ENCODE data around the gene SNX12.
A peak's percentile ranks its signal among the peaks of the same experiment; 100 is the strongest.

SNX12 gene

DNA sequence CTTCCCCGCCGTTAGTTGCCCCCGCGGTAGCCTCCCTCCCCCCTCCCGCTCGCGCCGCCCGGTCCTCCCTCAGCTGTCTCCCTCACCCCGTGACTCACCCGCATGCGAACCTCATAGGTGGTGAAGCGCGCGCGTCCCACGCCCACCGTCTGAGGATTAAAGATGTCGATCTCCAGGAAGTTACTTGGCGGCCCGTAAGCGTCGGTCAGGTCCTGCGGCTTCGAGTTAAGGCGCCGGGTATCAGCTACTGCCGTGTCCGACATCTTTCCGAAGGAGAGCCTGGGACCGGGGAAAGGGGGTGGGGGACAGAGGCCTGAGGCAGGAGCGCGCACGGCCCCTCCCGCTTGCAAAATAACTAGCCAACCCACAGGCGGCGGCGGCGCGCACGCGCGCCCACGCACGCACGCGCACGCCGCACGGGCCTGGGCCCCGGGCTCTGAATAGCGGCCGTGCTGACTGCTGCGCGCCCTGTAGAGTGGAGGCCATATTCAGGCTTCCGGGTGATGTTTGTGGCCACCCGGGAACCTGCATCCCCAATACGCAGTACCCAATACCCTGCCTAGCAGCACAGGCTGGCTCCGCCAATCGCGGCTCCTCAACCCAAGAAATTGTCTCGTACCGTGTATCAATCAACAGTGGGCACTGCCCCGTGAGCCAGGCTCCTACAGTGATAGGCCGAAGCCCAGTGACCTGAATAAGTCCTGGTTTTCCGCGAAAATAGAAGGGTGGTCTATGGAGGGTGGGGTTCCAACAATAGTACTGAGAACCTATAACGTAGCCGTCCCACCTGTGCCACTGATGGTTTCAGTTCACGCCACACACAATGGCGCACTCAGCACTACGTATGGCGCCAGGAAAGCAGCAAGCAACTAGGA is at the start of gene SNX12 (continued):
- TF ChIP-seq SCRT2 (tag by site-specific recombination; IDR thresholded peaks at IDR 0.05) (0 out of 2 replicates have a peak, but pooled peaks have one; percentile 14), REST (tag by site-specific recombination; IDR thresholded peaks at IDR 0.05) (no peak), ZNF629 (tag by site-specific recombination; IDR thresholded peaks at IDR 0.05) (peak; percentile 46; the same call in 1 of the 2 replicates), ZNF223 (tag by site-specific recombination; IDR thresholded peaks at IDR 0.05) (no peak), ZNF132 (tag by site-specific recombination; IDR thresholded peaks at IDR 0.05; ENCODE audit: borderline replicate concordance) (no peak), KLF7 (tag by site-specific recombination; IDR thresholded peaks at IDR 0.05; ENCODE audit: borderline replicate concordance) (no peak), ZNF596 (tag by site-specific recombination; IDR thresholded peaks at IDR 0.05) (no peak), TSHZ1 (tag by site-specific recombination; IDR thresholded peaks at IDR 0.05; ENCODE audit: borderline replicate concordance) (no peak), YY1 (tag by site-specific recombination; IDR thresholded peaks at IDR 0.05) (peak; percentile 50; the same call in 1 of the 2 replicates), ZNF138 (tag by site-specific recombination; IDR thresholded peaks at IDR 0.05; ENCODE audit: borderline replicate concordance) (no peak), ZNF510 (tag by site-specific recombination; IDR thresholded peaks at IDR 0.05; ENCODE audit: insufficient replicate concordance) (no peak), ZNF449 (tag by site-specific recombination; IDR thresholded peaks at IDR 0.05) (no peak), ZFP3 (tag by site-specific recombination; IDR thresholded peaks at IDR 0.05; ENCODE audit: low read depth) (no peak), HOXD13 (CRISPR knock-in tag; IDR thresholded peaks at IDR 0.05; ENCODE audit: borderline replicate concordance) (peak; percentile 42; the same call in 1 of the 2 replicates), ZNF112 (tag by site-specific recombination; IDR thresholded peaks at IDR 0.05) (no peak), ZNF670 (tag by site-specific recombination; IDR thresholded peaks at IDR 0.05; ENCODE audit: low read depth) (no peak), ZNF214 (tag by site-specific recombination; IDR thresholded peaks at IDR 0.05; ENCODE audit: borderline replicate concordance) (no peak), ZNF580 (tag by site-specific recombination; IDR thresholded peaks at IDR 0.05) (peak; percentile 60; the same call in 1 of the 2 replicates), ZNF747 (tag by site-specific recombination; IDR thresholded peaks at IDR 0.05) (no peak), ZNF626 (tag by site-specific recombination; IDR thresholded peaks at IDR 0.05) (no peak; the same call in 1 of the 2 replicates), ZBTB17 (tag by site-specific recombination; IDR thresholded peaks at IDR 0.05) (no peak), ZNF175 (tag by site-specific recombination; IDR thresholded peaks at IDR 0.05) (no peak), SP7 (tag by site-specific recombination; IDR thresholded peaks at IDR 0.05) (no peak; the same call in none of the 2 replicates)
- TF ChIP-seq, protein P1, sequence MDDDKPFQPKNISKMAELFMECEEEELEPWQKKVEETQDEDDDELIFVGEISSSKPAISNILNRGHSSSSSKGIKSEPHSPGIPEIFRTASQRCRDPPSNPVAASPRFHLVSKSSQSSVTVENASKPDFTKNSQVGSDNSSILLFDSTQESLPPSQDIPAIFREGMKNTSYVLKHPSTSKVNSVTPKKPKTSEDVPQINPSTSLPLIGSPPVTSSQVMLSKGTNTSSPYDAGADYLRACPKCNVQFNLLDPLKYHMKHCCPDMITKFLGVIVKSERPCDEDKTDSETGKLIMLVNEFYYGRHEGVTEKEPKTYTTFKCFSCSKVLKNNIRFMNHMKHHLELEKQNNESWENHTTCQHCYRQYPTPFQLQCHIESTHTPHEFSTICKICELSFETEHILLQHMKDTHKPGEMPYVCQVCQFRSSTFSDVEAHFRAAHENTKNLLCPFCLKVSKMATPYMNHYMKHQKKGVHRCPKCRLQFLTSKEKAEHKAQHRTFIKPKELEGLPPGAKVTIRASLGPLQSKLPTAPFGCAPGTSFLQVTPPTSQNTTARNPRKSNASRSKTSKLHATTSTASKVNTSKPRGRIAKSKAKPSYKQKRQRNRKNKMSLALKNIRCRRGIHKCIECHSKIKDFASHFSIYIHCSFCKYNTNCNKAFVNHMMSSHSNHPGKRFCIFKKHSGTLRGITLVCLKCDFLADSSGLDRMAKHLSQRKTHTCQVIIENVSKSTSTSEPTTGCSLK (tag by site-specific recombination; IDR thresholded peaks at IDR 0.05), result no peak
- TF ChIP-seq, protein P2, sequence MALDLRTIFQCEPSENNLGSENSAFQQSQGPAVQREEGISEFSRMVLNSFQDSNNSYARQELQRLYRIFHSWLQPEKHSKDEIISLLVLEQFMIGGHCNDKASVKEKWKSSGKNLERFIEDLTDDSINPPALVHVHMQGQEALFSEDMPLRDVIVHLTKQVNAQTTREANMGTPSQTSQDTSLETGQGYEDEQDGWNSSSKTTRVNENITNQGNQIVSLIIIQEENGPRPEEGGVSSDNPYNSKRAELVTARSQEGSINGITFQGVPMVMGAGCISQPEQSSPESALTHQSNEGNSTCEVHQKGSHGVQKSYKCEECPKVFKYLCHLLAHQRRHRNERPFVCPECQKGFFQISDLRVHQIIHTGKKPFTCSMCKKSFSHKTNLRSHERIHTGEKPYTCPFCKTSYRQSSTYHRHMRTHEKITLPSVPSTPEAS (tag by site-specific recombination; IDR thresholded peaks at IDR 0.05), result no peak

Measured in HEK293 (cell line).